ENCODE results near the gene SUPT16H.
A peak's percentile ranks its signal among the peaks of the same experiment; 100 is the strongest.
"Not testable (repeated sequence)": the region's sequence is repeated elsewhere in the genome, so short reads cannot be mapped to it uniquely, and the experiment has no call there.

SUPT16H gene

GRCh38 chr14:21320913-21321312, 62.9 kb downstream of the SUPT16H start:
- no peak for TF ChIP-seq FOXP2 (optimal IDR thresholded peaks at IDR 0.05; ENCODE audit: control extremely low read depth, extremely low read length, insufficient read depth)
- TF ChIP-seq POLR2AphosphoS5 (IDR thresholded peaks at IDR 0.05; ENCODE audit: borderline replicate concordance, low read depth, low read length) = no peak
- TF ChIP-seq EZH2 (IDR thresholded peaks at IDR 0.05) = no peak
- Histone ChIP-seq H3K36me3 (ENCODE audit: insufficient read depth, low read length) (no peaks in the 10 kb centered on the region), H3K4me3 (no peak overlapping the region), H3K9me3 (ENCODE audit: low read depth, low read length) (no peaks in the 10 kb centered on the region), H3K9ac (ENCODE audit: insufficient read length) (no peak overlapping the region), H3K27ac (no peak overlapping the region)
- no peak for DNase-seq (ENCODE audit: low read depth, low spot score)

GRCh38 chr14:21317398-21317797, 66.4 kb downstream of the SUPT16H start:
- no peaks in the 10 kb centered on the region for H3K36me3 ChIP-seq (ENCODE audit: insufficient read depth, low read length)
- no peaks in the 10 kb centered on the region for H3K9me3 ChIP-seq (ENCODE audit: low read depth, low read length)
- TF ChIP-seq EZH2 (IDR thresholded peaks at IDR 0.05) (no peak), FOXP2 (optimal IDR thresholded peaks at IDR 0.05; ENCODE audit: control extremely low read depth, extremely low read length, insufficient read depth) (no peak), POLR2AphosphoS5 (IDR thresholded peaks at IDR 0.05; ENCODE audit: borderline replicate concordance, low read depth, low read length) (no peak)
- no peak overlapping the region for H3K9ac ChIP-seq (ENCODE audit: insufficient read length)
- no peak for DNase-seq (ENCODE audit: low read depth, low spot score)
- H3K27ac ChIP-seq = no peak overlapping the region
- H3K4me3 ChIP-seq = no peak overlapping the region

GRCh38 chr14:21313512-21313911, 70.3 kb downstream of the SUPT16H start:
- no peak for DNase-seq (ENCODE audit: low read depth, low spot score)
- H3K27ac ChIP-seq = no peak overlapping the region
- no peaks in the 10 kb centered on the region for H3K36me3 ChIP-seq (ENCODE audit: insufficient read depth, low read length)
- H3K9me3 ChIP-seq (ENCODE audit: low read depth, low read length) = no peaks in the 10 kb centered on the region
- H3K9ac ChIP-seq (ENCODE audit: insufficient read length) = no peak overlapping the region
- TF ChIP-seq FOXP2 (optimal IDR thresholded peaks at IDR 0.05; ENCODE audit: control extremely low read depth, extremely low read length, insufficient read depth) = no peak
- no peak for TF ChIP-seq POLR2AphosphoS5 (IDR thresholded peaks at IDR 0.05; ENCODE audit: borderline replicate concordance, low read depth, low read length)
- TF ChIP-seq EZH2 (IDR thresholded peaks at IDR 0.05) = no peak
- no peak overlapping the region for H3K4me3 ChIP-seq

GRCh38 chr14:21311614-21312013, 72.2 kb downstream of the SUPT16H start:
- no peaks in the 10 kb centered on the region for H3K36me3 ChIP-seq (ENCODE audit: insufficient read depth, low read length)
- H3K9ac ChIP-seq (ENCODE audit: insufficient read length) = no peak overlapping the region
- H3K9me3 ChIP-seq (ENCODE audit: low read depth, low read length) = no peaks in the 10 kb centered on the region
- no peak overlapping the region for H3K27ac ChIP-seq
- no peak for DNase-seq (ENCODE audit: low read depth, low spot score)
- TF ChIP-seq EZH2 (IDR thresholded peaks at IDR 0.05) (no peak), POLR2AphosphoS5 (IDR thresholded peaks at IDR 0.05; ENCODE audit: borderline replicate concordance, low read depth, low read length) (no peak), FOXP2 (optimal IDR thresholded peaks at IDR 0.05; ENCODE audit: control extremely low read depth, extremely low read length, insufficient read depth) (no peak)
- no peak overlapping the region for H3K4me3 ChIP-seq

GRCh38 chr14:21309956-21310355, 73.9 kb downstream of the SUPT16H start:
- Histone ChIP-seq H3K36me3 (ENCODE audit: insufficient read depth, low read length) (no peaks in the 10 kb centered on the region), H3K9me3 (ENCODE audit: low read depth, low read length) (no peaks in the 10 kb centered on the region), H3K27ac (no peak overlapping the region), H3K4me3 (no peak overlapping the region), H3K9ac (ENCODE audit: insufficient read length) (no peak overlapping the region)
- TF ChIP-seq POLR2AphosphoS5 (IDR thresholded peaks at IDR 0.05; ENCODE audit: borderline replicate concordance, low read depth, low read length) = no peak
- TF ChIP-seq EZH2 (IDR thresholded peaks at IDR 0.05) = no peak
- no peak for TF ChIP-seq FOXP2 (optimal IDR thresholded peaks at IDR 0.05; ENCODE audit: control extremely low read depth, extremely low read length, insufficient read depth)
- no peak for DNase-seq (ENCODE audit: low read depth, low spot score)

GRCh38 chr14:21309238-21309636, 74.6 kb downstream of the SUPT16H start:
- H3K36me3 ChIP-seq (ENCODE audit: insufficient read depth, low read length) = no peaks in the 10 kb centered on the region
- DNase-seq (ENCODE audit: low read depth, low spot score) = no peak
- no peak overlapping the region for H3K9ac ChIP-seq (ENCODE audit: insufficient read length)
- H3K27ac ChIP-seq = no peak overlapping the region
- no peak overlapping the region for H3K4me3 ChIP-seq
- H3K9me3 ChIP-seq (ENCODE audit: low read depth, low read length) = no peaks in the 10 kb centered on the region
- TF ChIP-seq POLR2AphosphoS5 (IDR thresholded peaks at IDR 0.05; ENCODE audit: borderline replicate concordance, low read depth, low read length) = no peak
- no peak for TF ChIP-seq EZH2 (IDR thresholded peaks at IDR 0.05)

GRCh38 chr14:21308479-21309237, 75.2 kb downstream of the SUPT16H start:
- Histone ChIP-seq H3K36me3 (ENCODE audit: insufficient read depth, low read length) (no peaks in the 10 kb centered on the region), H3K27ac (no peak overlapping the region), H3K4me3 (no peak overlapping the region), H3K9ac (ENCODE audit: insufficient read length) (no peak overlapping the region), H3K9me3 (ENCODE audit: low read depth, low read length) (no peaks in the 10 kb centered on the region)
- DNase-seq (ENCODE audit: low read depth, low spot score) = peak; percentile 5
- TF ChIP-seq FOXP2 (optimal IDR thresholded peaks at IDR 0.05; ENCODE audit: control extremely low read depth, extremely low read length, insufficient read depth) (no peak), POLR2AphosphoS5 (IDR thresholded peaks at IDR 0.05; ENCODE audit: borderline replicate concordance, low read depth, low read length) (peak; percentile 51; the same call in 1 of the 2 replicates), EZH2 (IDR thresholded peaks at IDR 0.05) (no peak)

- Histone ChIP-seq H3K36me3 (ENCODE audit: insufficient read depth, low read length) (no peaks in the 10 kb centered on the region), H3K27ac (no peak overlapping the region), H3K4me3 (no peak overlapping the region), H3K9ac (ENCODE audit: insufficient read length) (no peak overlapping the region), H3K9me3 (ENCODE audit: low read depth, low read length) (no peaks in the 10 kb centered on the region)
- TF ChIP-seq FOXP2 (optimal IDR thresholded peaks at IDR 0.05; ENCODE audit: control extremely low read depth, extremely low read length, insufficient read depth) (no peak), POLR2AphosphoS5 (IDR thresholded peaks at IDR 0.05; ENCODE audit: borderline replicate concordance, low read depth, low read length) (no peak), EZH2 (IDR thresholded peaks at IDR 0.05) (no peak)
- DNase-seq (ENCODE audit: low read depth, low spot score) = no peak
These were observed 75.7 kb downstream of the SUPT16H start for GRCh38 chr14:21308132-21308478.

GRCh38 chr14:21307637-21308036, 76.2 kb downstream of the SUPT16H start:
- no peak overlapping the region for H3K27ac ChIP-seq
- H3K9me3 ChIP-seq (ENCODE audit: low read depth, low read length) = no peaks in the 10 kb centered on the region
- no peak overlapping the region for H3K9ac ChIP-seq (ENCODE audit: insufficient read length)
- no peak for DNase-seq (ENCODE audit: low read depth, low spot score)
- no peaks in the 10 kb centered on the region for H3K36me3 ChIP-seq (ENCODE audit: insufficient read depth, low read length)
- H3K4me3 ChIP-seq = no peak overlapping the region
- TF ChIP-seq POLR2AphosphoS5 (IDR thresholded peaks at IDR 0.05; ENCODE audit: borderline replicate concordance, low read depth, low read length) (no peak), EZH2 (IDR thresholded peaks at IDR 0.05) (no peak), FOXP2 (optimal IDR thresholded peaks at IDR 0.05; ENCODE audit: control extremely low read depth, extremely low read length, insufficient read depth) (no peak)

- not testable (repeated sequence) for DNase-seq (ENCODE audit: low read depth, low spot score); H3K4me3 ChIP-seq; H3K9ac ChIP-seq (ENCODE audit: insufficient read length); H3K9me3 ChIP-seq (ENCODE audit: low read depth, low read length); H3K36me3 ChIP-seq (ENCODE audit: insufficient read depth, low read length); H3K27ac ChIP-seq
These were observed 81.0 kb downstream of the SUPT16H start for GRCh38 chr14:21302836-21303140.
